Activated CD4-positive, alpha-beta memory T cell treated with anti-CD3 and anti-CD28 coated beads for 36 hours (primary cell): Measurements from ENCODE around the gene DYNLT2. TPM values are rescaled to one million over a fixed set of nuclear protein-coding genes. Genes with fewer than 3 reads are reported as not detected.
A peak's percentile ranks its signal among the peaks of the same experiment; 100 is the strongest.
"Not testable (repeated sequence)": the region's sequence is repeated elsewhere in the genome, so short reads cannot be mapped to it uniquely, and the experiment has no call there.

Experiments used
- CTCF ChIA-PET: fragments of 350-600 bp; sonication (Branson Sonifier 250); formaldehyde crosslinking; loops from one replicate; lab custom pipeline; 2021; ENCODE audit warnings: antibody characterized with exemption, inconsistent platforms; lab: Charles Lee
- POLR2A ChIA-PET: fragments of 350-600 bp; sonication (Branson Sonifier 250); formaldehyde crosslinking; loops from one replicate; lab custom pipeline; 2021; ENCODE audit warnings: antibody characterized with exemption; lab: Charles Lee
- DNase-seq: peaks from one replicate; pipeline ENCODE4 v3.0.0-alpha.2; 2020
- H3K27ac Mint-ChIP-seq: one replicate; pipeline ENCODE4 v1.8.0; 2021; ENCODE audit warnings: mixed read lengths
- H3K27me3 Mint-ChIP-seq: one replicate; pipeline ENCODE4 v1.8.0; 2021; ENCODE audit warnings: mixed read lengths
- H3K36me3 Mint-ChIP-seq: one replicate; pipeline ENCODE4 v1.8.0; 2021; ENCODE audit warnings: mixed read lengths
- H3K4me1 Mint-ChIP-seq: one replicate; pipeline ENCODE4 v1.8.0; 2021; ENCODE audit warnings: low read depth, mixed read lengths
- H3K4me3 Mint-ChIP-seq: one replicate; pipeline ENCODE4 v1.8.0; 2021; ENCODE audit warnings: mild to moderate bottlenecking, mixed read lengths
- H3K9me3 Mint-ChIP-seq: one replicate; pipeline ENCODE4 v1.8.0; 2021; ENCODE audit warnings: mixed read lengths
- intact Hi-C: fragments of 100-400 bp; cut with micrococcal nuclease; formaldehyde crosslinking; loops from one replicate; pipeline ENCODE4 v1.15.1; 2023
- total RNA-seq, 2 experiments: library from RNA; stranded (reverse); gene quantifications; one replicate each; pipeline ENCODE4 v1.2.3, GENCODE V29; 2021

Gene DYNLT2
- total RNA-seq, 2 experiments from 2014 or later: 2.0 to 2.1 TPM

DNA sequence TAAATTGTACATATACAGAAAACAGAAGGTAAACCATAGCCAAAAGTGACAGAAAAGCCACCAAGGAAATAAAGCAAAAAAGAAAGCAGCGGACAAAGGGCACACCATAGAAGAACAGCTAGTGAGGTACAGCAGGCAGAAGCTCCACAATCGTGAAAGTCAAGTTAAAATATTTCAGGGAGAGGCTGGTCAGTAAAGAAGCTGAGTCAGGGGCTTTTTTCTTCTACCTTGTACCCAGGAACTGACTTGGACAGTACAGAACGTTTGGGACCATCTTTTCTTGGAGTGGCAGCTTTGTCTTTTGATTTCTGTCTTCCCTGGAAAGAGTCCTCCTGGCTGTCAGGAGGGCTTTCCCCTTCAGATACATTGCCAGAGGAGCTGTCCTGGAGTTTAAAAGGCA is 41.4 kb downstream of the DYNLT2 start:
- H3K27ac Mint-ChIP-seq: peak overlapping the region; percentile 61

DNA sequence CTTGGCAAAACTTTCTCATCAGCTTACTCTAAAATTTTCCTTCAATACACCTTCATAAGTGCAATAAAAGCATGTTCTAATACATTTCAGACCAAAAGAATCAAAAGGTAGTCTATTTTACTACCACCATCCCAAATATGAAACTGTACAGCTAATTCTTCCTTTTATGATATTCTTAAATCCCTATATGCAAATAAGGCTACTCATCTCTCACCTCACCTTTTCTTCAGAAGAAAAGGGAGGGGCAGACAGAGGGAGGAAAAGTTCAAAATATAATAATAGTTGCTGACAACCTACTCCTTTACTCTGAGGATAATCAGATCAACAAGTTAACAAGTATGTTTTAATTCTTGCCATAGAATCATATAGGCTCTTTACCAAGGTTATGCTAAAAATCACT is 42.1 kb downstream of the DYNLT2 start:
- DNase-seq: no peak
- Mint-ChIP-seq H3K4me1 (peaks cover 38% of the 10 kb centered on the region), H3K36me3 (peaks cover 39% of the 10 kb centered on the region), H3K9me3 (no peaks in the 10 kb centered on the region), H3K27me3 (no peaks in the 10 kb centered on the region), H3K4me3 (no peak overlapping the region), H3K27ac (peak overlapping the region; percentile 49)
- intact Hi-C loops: loop anchor here (1.0 to 10.0 kb wide), 2 partner anchors 13 to 814 kb away; no protein-coding TSS in a partner anchor
- POLR2A ChIA-PET: no interaction called here
- CTCF ChIA-PET: no interaction called here

More for the DNA sequence above, 41.4 kb downstream of the DYNLT2 start:
- POLR2A ChIA-PET: no interaction called here
- no peaks in the 10 kb centered on the region for H3K27me3 Mint-ChIP-seq
- no peaks in the 10 kb centered on the region for H3K9me3 Mint-ChIP-seq
- intact Hi-C loops: no loop called here
- H3K4me3 Mint-ChIP-seq: no peak overlapping the region
- CTCF ChIA-PET: interaction anchor here (1.0 kb wide), 1 partner anchor 12 kb away, joined by 4 read pairs; no protein-coding TSS in a partner anchor
- DNase-seq: no peak
- peaks cover 36% of the 10 kb centered on the region for H3K4me1 Mint-ChIP-seq
- H3K36me3 Mint-ChIP-seq: peaks cover 42% of the 10 kb centered on the region

DNA sequence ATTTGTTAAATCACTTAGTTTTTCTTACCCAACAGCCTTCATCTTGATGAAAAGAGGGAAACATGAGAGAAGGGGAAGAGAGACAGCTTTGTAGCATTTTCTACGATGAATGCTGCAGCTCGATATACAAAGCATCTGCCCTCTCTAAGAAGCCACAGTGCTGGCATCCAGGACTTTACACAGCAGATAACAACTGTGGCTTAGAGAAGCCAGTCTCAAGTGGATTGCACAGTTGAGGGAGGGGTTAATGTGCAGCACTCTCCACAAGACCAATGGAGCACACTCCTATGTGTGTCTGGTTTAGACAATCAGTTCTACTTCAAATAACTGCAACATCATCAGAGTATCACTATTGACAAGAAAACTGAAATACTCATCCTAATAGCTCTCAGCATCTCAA is 43.6 kb downstream of the DYNLT2 start:
- Mint-ChIP-seq H3K27me3 (no peaks in the 10 kb centered on the region), H3K4me3 (no peak overlapping the region), H3K9me3 (no peaks in the 10 kb centered on the region), H3K36me3 (peaks cover 42% of the 10 kb centered on the region), H3K27ac (peak overlapping the region; percentile 64), H3K4me1 (peaks cover 46% of the 10 kb centered on the region)
- intact Hi-C loops: loop anchor here (10.0 kb wide), 1 partner anchor 813 kb away; no protein-coding TSS in a partner anchor
- ChIA-PET CTCF (no interaction called here), POLR2A (no interaction called here)
- no peak for DNase-seq

DNA sequence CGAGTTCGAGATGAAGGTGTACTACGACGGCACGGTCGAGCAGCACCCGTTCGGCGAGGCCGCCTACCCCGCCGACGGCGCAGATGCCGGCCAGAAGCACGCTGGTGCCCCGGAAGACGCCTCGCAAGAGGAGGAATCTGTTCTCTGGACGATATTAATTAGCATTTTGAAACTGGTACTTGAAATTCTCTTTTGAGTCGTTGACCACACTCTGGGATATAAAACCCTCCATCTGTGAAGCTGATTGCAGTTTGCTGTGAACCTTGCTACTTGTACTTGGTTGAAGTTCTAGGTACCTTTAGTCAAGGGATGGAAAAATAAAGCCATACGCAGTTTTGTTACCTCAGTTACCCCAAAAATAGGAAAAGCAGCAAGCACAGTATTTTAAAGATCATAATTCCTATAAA is 48.5 kb downstream of the DYNLT2 start:
- peaks cover 42% of the 10 kb centered on the region for H3K4me1 Mint-ChIP-seq
- ChIA-PET CTCF (interaction anchor here (1.8 kb wide), 2 partner anchors 17 to 19 kb away, joined by 6 to 7 read pairs; no protein-coding TSS in a partner anchor), POLR2A (interaction anchor here (0.7 to 4.3 kb wide), 10 partner anchors 9 to 87 kb away, joined by 3 to 49 read pairs (median 6); partner anchors contain the start of genes DYNLT2, ERMARD and PHF10)
- intact Hi-C loops: loop anchor here (1.0 to 10.0 kb wide), 7 partner anchors 19 to 851 kb away; partner anchors contain the start of genes DLL1, DYNLT2, ERMARD and TBP
- no peak for DNase-seq
- H3K27me3 Mint-ChIP-seq: no peaks in the 10 kb centered on the region
- peak overlapping the region; percentile 89 for H3K4me3 Mint-ChIP-seq
- H3K36me3 Mint-ChIP-seq: peaks cover 29% of the 10 kb centered on the region
- H3K9me3 Mint-ChIP-seq: no peaks in the 10 kb centered on the region
- H3K27ac Mint-ChIP-seq: peak overlapping the region; percentile 88

DNA sequence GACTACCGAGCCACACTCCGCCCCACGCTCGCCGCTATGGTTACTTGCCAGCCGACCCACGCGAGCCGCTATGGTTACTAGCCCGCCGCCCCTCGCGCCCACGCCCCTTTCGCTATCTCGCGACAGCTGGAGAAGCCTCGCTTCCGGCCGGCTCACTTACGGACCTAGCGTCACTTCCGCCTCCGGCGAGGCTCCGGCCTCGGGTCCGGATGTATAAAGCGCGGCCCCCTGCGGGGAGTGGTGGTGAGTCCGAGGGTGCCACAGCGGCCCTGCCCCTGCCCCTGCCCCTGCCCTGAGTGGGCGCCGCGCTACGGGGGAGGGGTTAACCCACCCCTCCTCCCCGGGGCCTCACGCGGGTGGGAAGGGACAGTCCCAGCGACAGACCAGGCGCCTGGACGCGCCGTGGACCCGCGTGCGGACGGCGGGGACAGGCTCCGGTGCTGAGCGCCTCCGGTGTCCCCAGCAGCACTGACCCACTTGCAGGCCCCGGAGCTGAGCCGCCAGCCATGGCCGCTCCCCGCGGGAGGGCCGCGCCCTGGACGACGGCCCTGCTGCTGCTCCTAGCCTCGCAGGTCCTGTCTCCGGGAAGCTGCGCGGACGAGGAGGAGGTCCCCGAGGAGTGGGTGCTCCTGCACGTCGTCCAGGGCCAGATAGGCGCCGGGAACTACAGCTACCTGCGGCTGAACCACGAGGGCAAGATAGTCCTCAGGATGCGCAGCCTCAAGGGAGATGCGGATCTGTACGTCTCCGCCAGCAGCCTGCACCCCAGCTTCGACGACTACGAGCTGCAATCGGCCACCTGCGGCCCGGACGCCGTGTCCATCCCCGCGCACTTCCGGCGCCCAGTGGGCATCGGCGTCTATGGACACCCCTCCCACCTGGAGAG is 49.2 kb downstream of the DYNLT2 start, which contains the start of the genes C6orf120 and WDR27:
Gene C6orf120 (plus strand): TSS at position 173 of the 886 bp plus-strand sequence. CDS start 334 bp downstream, at position 507.
Gene WDR27 (minus strand): TSS at position 76 of the 886 bp plus-strand sequence. CDS start 13,024 bp downstream, outside the sequence.
- peaks cover 43% of the 10 kb centered on the region for H3K4me1 Mint-ChIP-seq
- H3K36me3 Mint-ChIP-seq: peaks cover 26% of the 10 kb centered on the region
- no peaks in the 10 kb centered on the region for H3K9me3 Mint-ChIP-seq
- H3K27me3 Mint-ChIP-seq: no peaks in the 10 kb centered on the region
- peak within 1 kb of the TSS; percentile 88 for H3K27ac Mint-ChIP-seq
- peak; percentile 99 for DNase-seq
- POLR2A ChIA-PET: interaction anchor here (0.7 to 4.3 kb wide), 13 partner anchors 9 to 882 kb away, joined by 3 to 49 read pairs (median 6); partner anchors contain the start of genes DYNLT2, ERMARD, PDCD2 and PHF10
- CTCF ChIA-PET: interaction anchor here (0.9 to 1.8 kb wide), 4 partner anchors 18 to 23 kb away, joined by 3 to 7 read pairs (median 5); no protein-coding TSS in a partner anchor
- peak within 1 kb of the TSS; percentile 89 for H3K4me3 Mint-ChIP-seq
- intact Hi-C loops: loop anchor here (1.0 to 10.0 kb wide), 8 partner anchors 20 to 852 kb away; partner anchors contain the start of genes DLL1, DYNLT2, ERMARD and TBP

DNA sequence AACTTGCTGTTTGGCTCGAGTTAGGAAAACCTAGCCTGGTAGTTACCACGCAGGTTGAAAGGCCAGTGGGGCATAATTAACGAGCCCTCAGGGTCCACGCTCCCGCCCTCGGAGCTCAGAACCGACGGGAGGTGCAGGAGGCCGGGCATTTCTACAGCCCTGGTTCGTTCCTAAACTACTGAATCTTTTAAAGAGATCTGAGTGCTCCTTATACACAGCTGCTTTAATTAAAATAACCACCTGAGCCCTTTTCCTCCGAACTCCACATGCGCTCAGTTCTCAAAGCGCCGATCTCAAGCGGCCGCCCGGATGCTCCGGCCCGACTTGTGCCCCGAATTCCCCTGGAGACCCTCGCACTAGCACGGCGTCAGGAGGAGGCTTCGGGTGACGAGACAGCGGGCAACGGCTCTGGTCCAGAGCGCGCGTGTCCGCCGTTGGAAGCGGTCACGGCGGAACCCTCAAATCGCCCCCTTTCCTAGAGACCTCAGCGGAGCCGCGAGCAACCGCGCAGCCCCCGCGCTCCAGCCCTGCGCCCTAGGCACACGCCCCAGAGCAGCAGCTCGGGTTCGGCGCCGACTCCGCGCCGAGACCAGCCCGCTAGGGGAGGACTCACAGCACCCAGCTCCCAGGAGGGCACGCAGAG is 49.9 kb downstream of the DYNLT2 start:
- no peak for DNase-seq
- H3K27me3 Mint-ChIP-seq: no peaks in the 10 kb centered on the region
- H3K27ac Mint-ChIP-seq: peak overlapping the region; percentile 83
- peaks cover 38% of the 10 kb centered on the region for H3K4me1 Mint-ChIP-seq
- ChIA-PET POLR2A (interaction anchor here (0.5 to 4.3 kb wide), 12 partner anchors 9 to 883 kb away, joined by 3 to 49 read pairs (median 6); partner anchors contain the start of genes DYNLT2, ERMARD, PDCD2 and PHF10), CTCF (interaction anchor here (0.7 to 1.1 kb wide), 3 partner anchors 16 to 24 kb away, joined by 3 to 4 read pairs (median 3); no protein-coding TSS in a partner anchor)
- H3K4me3 Mint-ChIP-seq: peak overlapping the region; percentile 89
- intact Hi-C loops: loop anchor here (2.0 to 10.0 kb wide), 3 partner anchors 387 to 807 kb away; partner anchors contain the start of gene DLL1
- peaks cover 26% of the 10 kb centered on the region for H3K36me3 Mint-ChIP-seq
- H3K9me3 Mint-ChIP-seq: peaks cover under 1% of the 10 kb centered on the region

DNA sequence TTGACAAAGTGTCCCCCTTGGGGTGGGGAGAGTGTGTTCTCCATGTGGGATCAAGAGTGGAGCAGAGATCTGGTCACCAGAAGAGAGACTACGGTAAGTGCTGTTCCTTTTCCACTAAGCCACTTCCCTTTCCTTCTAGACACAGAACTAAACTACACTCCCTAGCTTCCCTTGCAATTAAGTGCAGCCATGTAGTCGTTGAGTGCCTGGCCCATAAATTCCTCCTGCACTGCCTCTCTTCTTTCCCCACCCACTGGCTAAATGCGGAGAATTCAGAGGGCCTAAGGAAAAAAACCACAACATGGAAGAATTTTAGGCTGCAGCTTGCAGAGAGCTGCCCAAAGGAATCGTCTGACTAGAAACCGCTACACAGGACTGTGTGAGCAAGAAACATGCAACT is 51.1 kb downstream of the DYNLT2 start:
- Mint-ChIP-seq H3K27me3 (no peaks in the 10 kb centered on the region), H3K9me3 (peaks cover 6% of the 10 kb centered on the region), H3K27ac (no peak overlapping the region), H3K4me1 (peaks cover 30% of the 10 kb centered on the region), H3K4me3 (no peak overlapping the region), H3K36me3 (peaks cover 22% of the 10 kb centered on the region)
- intact Hi-C loops: loop anchor here (2.0 to 10.0 kb wide), 3 partner anchors 389 to 805 kb away; partner anchors contain the start of gene DLL1
- ChIA-PET POLR2A (interaction anchor here (3.7 to 4.3 kb wide), 2 partner anchors 22 to 52 kb away, joined by 34 to 49 read pairs; partner anchors contain the start of genes DYNLT2 and ERMARD), CTCF (no interaction called here)
- no peak for DNase-seq

DNA sequence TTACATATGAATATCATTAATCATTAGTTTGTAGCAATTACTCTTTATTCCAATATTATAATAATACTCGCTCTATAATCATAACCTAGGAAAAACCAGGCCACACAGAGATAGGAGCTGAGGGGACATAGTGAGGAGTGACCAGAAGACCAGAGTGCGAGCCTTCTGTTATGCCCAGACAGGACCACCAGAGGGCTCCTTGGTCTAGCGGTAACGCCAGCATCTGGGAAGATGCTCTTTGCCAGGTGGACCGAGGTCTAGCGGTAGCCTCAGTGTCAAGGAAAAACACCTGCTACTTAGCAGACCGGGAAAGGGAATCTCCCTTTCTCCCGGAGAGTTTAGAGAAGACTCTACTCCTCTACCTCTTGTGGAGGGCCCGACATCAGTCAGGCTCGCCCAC is 54.3 kb downstream of the DYNLT2 start:
- Mint-ChIP-seq H3K36me3 (peaks cover 18% of the 10 kb centered on the region), H3K9me3 (peaks cover 21% of the 10 kb centered on the region), H3K4me1 (peaks cover 11% of the 10 kb centered on the region)
- H3K27me3 Mint-ChIP-seq, H3K4me3 Mint-ChIP-seq, H3K27ac Mint-ChIP-seq, POLR2A ChIA-PET, intact Hi-C loops: not testable (repeated sequence)
- CTCF ChIA-PET: interaction anchor here (0.6 kb wide), 1 partner anchor 304 kb away, joined by 3 read pairs; no protein-coding TSS in a partner anchor
- peak; percentile 27 for DNase-seq

DNA sequence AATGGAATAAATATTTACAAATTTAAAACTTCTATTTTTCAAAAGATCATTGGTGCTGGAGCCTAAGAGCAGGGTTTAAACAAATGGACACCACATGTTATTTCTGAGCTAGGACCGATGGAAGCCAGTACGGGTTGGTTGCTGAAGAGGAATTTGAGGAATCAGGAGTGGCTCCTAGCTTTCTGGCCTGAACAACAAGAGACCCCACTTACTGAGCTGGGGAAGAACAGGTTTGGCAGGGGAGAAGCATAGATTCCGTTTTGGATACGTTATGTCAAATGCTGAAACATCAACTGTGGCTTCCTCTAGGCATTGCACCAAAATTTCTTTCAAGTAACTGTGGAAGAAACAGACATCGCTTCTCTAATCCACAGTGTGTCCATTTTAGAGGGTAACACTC is 56.2 kb downstream of the DYNLT2 start:
- Mint-ChIP-seq H3K27ac (no peak overlapping the region), H3K4me1 (peaks cover 7% of the 10 kb centered on the region), H3K36me3 (peaks cover 19% of the 10 kb centered on the region), H3K27me3 (no peaks in the 10 kb centered on the region), H3K9me3 (peaks cover 24% of the 10 kb centered on the region), H3K4me3 (no peak overlapping the region)
- DNase-seq: no peak
- intact Hi-C loops: no loop called here
- ChIA-PET CTCF (interaction anchor here (0.7 kb wide), 1 partner anchor 580 kb away, joined by 3 read pairs; no protein-coding TSS in a partner anchor), POLR2A (no interaction called here)

DNA sequence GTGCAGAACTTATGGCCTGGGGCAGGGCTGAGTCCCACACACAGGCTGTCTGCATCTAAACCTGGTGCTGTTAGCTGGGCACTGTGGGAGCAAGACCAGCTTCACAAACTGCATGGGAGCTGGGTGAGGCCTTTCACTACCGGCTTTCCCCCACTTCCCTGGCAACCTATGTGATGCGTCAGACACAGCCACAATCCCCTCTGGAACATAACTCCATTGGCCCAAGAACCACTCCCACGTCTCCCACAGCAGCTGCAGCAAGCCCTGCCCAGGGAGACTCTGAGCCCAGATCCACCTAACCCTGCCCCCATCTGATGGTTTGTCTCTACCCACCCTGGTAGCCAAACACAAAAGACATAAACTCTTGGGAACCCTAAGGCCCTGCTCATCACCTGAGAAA is 58.9 kb downstream of the DYNLT2 start:
- no peaks in the 10 kb centered on the region for H3K27me3 Mint-ChIP-seq
- no peak overlapping the region for H3K4me3 Mint-ChIP-seq
- intact Hi-C loops: no loop called here
- peaks cover 29% of the 10 kb centered on the region for H3K36me3 Mint-ChIP-seq
- DNase-seq: no peak
- H3K9me3 Mint-ChIP-seq: peaks cover 27% of the 10 kb centered on the region
- POLR2A ChIA-PET: interaction anchor here (1.1 kb wide), 1 partner anchor 9 kb away, joined by 3 read pairs; the partner anchor contains the start of genes C6orf120 and WDR27
- H3K27ac Mint-ChIP-seq: no peak overlapping the region
- peaks cover under 1% of the 10 kb centered on the region for H3K4me1 Mint-ChIP-seq
- CTCF ChIA-PET: interaction anchor here (0.5 to 1.5 kb wide), 2 partner anchors 98 to 805 kb away, joined by 3 to 5 read pairs; no protein-coding TSS in a partner anchor

DNA sequence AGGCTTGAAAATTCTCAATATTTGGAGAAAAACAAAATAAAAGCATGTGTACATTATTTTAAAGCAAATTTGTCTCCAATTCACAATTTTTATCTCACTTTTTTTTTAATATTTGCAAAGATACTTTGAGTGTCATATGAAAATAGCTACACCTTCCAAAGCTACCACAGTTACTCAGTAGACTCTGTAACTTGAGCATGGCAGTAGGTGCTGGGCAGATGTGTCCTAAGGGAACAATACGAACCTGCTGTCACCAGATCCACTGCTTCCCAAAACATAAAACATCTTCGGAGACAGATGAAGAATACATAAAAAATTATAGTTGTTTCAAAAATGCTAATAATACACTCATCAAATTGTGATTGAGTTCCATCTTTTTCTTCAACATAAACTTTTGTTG is 60.1 kb downstream of the DYNLT2 start:
- no peaks in the 10 kb centered on the region for H3K4me1 Mint-ChIP-seq
- no peak overlapping the region for H3K27ac Mint-ChIP-seq
- intact Hi-C loops: no loop called here
- no peak overlapping the region for H3K4me3 Mint-ChIP-seq
- DNase-seq: no peak
- ChIA-PET POLR2A (no interaction called here), CTCF (no interaction called here)
- H3K27me3 Mint-ChIP-seq: no peaks in the 10 kb centered on the region
- peaks cover 38% of the 10 kb centered on the region for H3K36me3 Mint-ChIP-seq
- H3K9me3 Mint-ChIP-seq: peaks cover 30% of the 10 kb centered on the region
